Astrocyte (in vitro differentiated cells and primary cell): ENCODE data around the gene TCP11L1. TPM values are rescaled to one million over a fixed set of nuclear protein-coding genes. Genes with fewer than 3 reads are reported as not detected.

Experiments used
- DNase-seq: peaks from one replicate; pipeline ENCODE4 v3.0.0-alpha.2; 2010; ENCODE audit warnings: low read depth
- FAIRE-seq: peaks from 2 replicates; lab custom pipeline; 2011; peaks lifted over from hg19 to GRCh38; lab: Jason Lieb, UNC
- H2AFZ ChIP-seq: 2 replicates; pipeline ENCODE4 v1.6.0; 2012; ENCODE audit warnings: low read depth, low read length, inconsistent platforms
- H3K27ac ChIP-seq: 2 replicates; pipeline ENCODE4 v1.5.1; 2011; ENCODE audit warnings: low read depth, low read length, inconsistent platforms
- H3K27me3 ChIP-seq: 2 replicates; pipeline ENCODE4 v1.6.0; 2011; ENCODE audit warnings: low read length, inconsistent platforms; ENCODE audit not compliant: insufficient read depth
- H3K36me3 ChIP-seq: 2 replicates; pipeline ENCODE4 v1.5.1; 2011; ENCODE audit warnings: low read length, inconsistent platforms; ENCODE audit not compliant: insufficient read depth
- H3K4me1 ChIP-seq: 2 replicates; pipeline ENCODE4 v1.5.1; 2011; ENCODE audit warnings: low read length, inconsistent platforms; ENCODE audit not compliant: insufficient read depth
- H3K4me2 ChIP-seq: 2 replicates; pipeline ENCODE4 v1.6.0; 2012; ENCODE audit warnings: low read length, inconsistent platforms
- H3K4me3 ChIP-seq: 2 replicates; pipeline ENCODE4 v1.5.1; 2011; ENCODE audit warnings: low read depth, mild to moderate bottlenecking, low read length, inconsistent platforms; ENCODE audit not compliant: insufficient read depth
- H3K79me2 ChIP-seq: 2 replicates; pipeline ENCODE4 v1.6.0; 2012; ENCODE audit warnings: mild to moderate bottlenecking, low read length, inconsistent platforms; ENCODE audit not compliant: insufficient read depth
- H3K9ac ChIP-seq: 2 replicates; pipeline ENCODE4 v1.6.0; 2012; ENCODE audit warnings: mild to moderate bottlenecking, low read length, inconsistent platforms
- H3K9me3 ChIP-seq: 2 replicates; pipeline ENCODE4 v1.5.1; 2012; ENCODE audit warnings: low read depth, mild to moderate bottlenecking, low read length, inconsistent platforms; ENCODE audit not compliant: insufficient read depth
- H4K20me1 ChIP-seq: 2 replicates; pipeline ENCODE4 v1.6.0; 2012; ENCODE audit warnings: low read length, inconsistent platforms; ENCODE audit not compliant: insufficient read depth
- H3K27ac Mint-ChIP-seq: one replicate; pipeline ENCODE4 v1.8.0; 2021; ENCODE audit warnings: mild to moderate bottlenecking, mixed read lengths; ENCODE audit not compliant: unreplicated experiment
- H3K27me3 Mint-ChIP-seq: one replicate; pipeline ENCODE4 v1.8.0; 2021; ENCODE audit warnings: low read depth, mixed read lengths; ENCODE audit not compliant: unreplicated experiment
- H3K36me3 Mint-ChIP-seq: one replicate; pipeline ENCODE4 v1.8.0; 2021; ENCODE audit warnings: low read depth, mixed read lengths; ENCODE audit not compliant: unreplicated experiment
- H3K4me1 Mint-ChIP-seq: one replicate; pipeline ENCODE4 v1.8.0; 2021; ENCODE audit warnings: low read depth, mixed read lengths; ENCODE audit not compliant: unreplicated experiment
- H3K4me3 Mint-ChIP-seq: one replicate; pipeline ENCODE4 v1.8.0; 2021; ENCODE audit warnings: mild to moderate bottlenecking, moderate library complexity, mixed read lengths; ENCODE audit not compliant: unreplicated experiment
- H3K9me3 Mint-ChIP-seq: one replicate; pipeline ENCODE4 v1.8.0; 2021; ENCODE audit warnings: mild to moderate bottlenecking, mixed read lengths; ENCODE audit not compliant: unreplicated experiment
- EZH2 ChIP-seq: IDR thresholded peaks from 2 replicates; pipeline ENCODE4 v1.6.1; 2012; ENCODE audit warnings: mild to moderate bottlenecking, low read length, inconsistent platforms; ENCODE audit not compliant: insufficient read depth
- total RNA-seq: library from RNA; stranded (reverse); gene quantifications from 2 replicates; pipeline ENCODE4 v1.2.1, GENCODE V29; 2021
- TF ChIP-seq, protein P1 (sequence below): IDR thresholded peaks from 2 replicates; pipeline ENCODE4 v1.5.1; 2011; ENCODE audit warnings: low read depth, mild to moderate bottlenecking, inconsistent platforms, low read length, moderate library complexity; ENCODE audit not compliant: insufficient read depth

Gene TCP11L1
- total RNA-seq, 1 donor from 2014 or later = 28.8 TPM

DNA sequence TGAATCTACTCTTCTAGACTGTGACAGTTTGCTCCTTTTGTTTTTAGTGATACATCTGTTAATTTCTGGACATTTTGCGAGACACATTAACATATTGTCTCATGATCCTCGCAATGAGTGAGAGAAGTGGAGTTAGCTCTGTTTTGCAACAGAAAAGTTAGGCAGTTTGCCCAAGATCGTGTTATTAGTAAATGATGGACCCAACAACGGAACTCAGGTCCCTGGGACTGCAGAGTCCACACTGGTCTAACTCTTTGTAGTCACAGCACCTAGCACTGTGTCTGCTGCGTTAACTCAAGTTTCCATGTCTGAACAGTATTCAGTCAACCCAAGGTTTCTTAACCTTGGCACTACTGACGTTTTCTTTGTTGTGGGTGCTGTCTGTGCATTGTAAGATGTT lies 20.5 kb upstream of the TCP11L1 start:
- Mint-ChIP-seq H3K9me3 (peaks cover 3% of the 10 kb centered on the region), H3K27ac (no peak overlapping the region), H3K36me3 (no peaks in the 10 kb centered on the region), H3K27me3 (peaks cover 8% of the 10 kb centered on the region), H3K4me3 (no peak overlapping the region), H3K4me1 (peaks cover 4% of the 10 kb centered on the region)
- Histone ChIP-seq H3K9ac (no peak overlapping the region), H3K79me2 (peaks cover 6% of the 10 kb centered on the region), H4K20me1 (no peaks in the 10 kb centered on the region), H3K36me3 (no peaks in the 10 kb centered on the region), H3K4me2 (no peak overlapping the region), H3K27ac (no peak overlapping the region), H3K27me3 (no peaks in the 10 kb centered on the region), H3K9me3 (no peaks in the 10 kb centered on the region), H3K4me1 (peaks cover 5% of the 10 kb centered on the region), H3K4me3 (no peak overlapping the region), H2AFZ (no peak overlapping the region)
- DNase-seq (no peak), FAIRE-seq (no peak)
- no peak for TF ChIP-seq EZH2
- TF ChIP-seq, protein P1, sequence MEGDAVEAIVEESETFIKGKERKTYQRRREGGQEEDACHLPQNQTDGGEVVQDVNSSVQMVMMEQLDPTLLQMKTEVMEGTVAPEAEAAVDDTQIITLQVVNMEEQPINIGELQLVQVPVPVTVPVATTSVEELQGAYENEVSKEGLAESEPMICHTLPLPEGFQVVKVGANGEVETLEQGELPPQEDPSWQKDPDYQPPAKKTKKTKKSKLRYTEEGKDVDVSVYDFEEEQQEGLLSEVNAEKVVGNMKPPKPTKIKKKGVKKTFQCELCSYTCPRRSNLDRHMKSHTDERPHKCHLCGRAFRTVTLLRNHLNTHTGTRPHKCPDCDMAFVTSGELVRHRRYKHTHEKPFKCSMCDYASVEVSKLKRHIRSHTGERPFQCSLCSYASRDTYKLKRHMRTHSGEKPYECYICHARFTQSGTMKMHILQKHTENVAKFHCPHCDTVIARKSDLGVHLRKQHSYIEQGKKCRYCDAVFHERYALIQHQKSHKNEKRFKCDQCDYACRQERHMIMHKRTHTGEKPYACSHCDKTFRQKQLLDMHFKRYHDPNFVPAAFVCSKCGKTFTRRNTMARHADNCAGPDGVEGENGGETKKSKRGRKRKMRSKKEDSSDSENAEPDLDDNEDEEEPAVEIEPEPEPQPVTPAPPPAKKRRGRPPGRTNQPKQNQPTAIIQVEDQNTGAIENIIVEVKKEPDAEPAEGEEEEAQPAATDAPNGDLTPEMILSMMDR = no peak

DNA sequence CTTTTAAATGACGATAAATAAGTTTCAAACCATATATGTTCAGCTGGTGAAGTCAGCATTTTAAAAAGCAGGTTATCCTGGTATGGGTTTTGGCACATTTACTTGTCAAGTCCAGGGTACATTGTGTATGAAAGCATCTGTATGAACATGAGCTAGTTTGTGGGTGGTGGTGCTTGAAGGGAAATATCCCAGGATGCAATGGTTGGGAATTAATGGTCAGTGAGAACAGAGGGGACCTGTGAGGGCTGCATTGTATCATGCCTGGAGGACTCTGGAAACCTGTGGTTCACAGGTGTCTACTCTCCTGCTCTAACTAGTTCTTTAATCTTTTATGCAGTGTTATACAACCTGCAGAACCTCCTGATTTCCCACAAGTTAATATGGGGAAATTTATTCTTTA lies 17.9 kb upstream of the TCP11L1 start:
- FAIRE-seq (no peak), DNase-seq (no peak)
- TF ChIP-seq EZH2 = no peak
- TF ChIP-seq, protein P1 = no peak
- no peak overlapping the region for H3K27ac ChIP-seq
- H2AFZ ChIP-seq = no peak overlapping the region
- H3K9me3 ChIP-seq = no peaks in the 10 kb centered on the region
- H3K9ac ChIP-seq = no peak overlapping the region
- no peaks in the 10 kb centered on the region for H4K20me1 ChIP-seq
- Mint-ChIP-seq H3K9me3 (no peaks in the 10 kb centered on the region), H3K27ac (no peak overlapping the region), H3K36me3 (no peaks in the 10 kb centered on the region), H3K4me3 (no peak overlapping the region), H3K27me3 (peaks cover 4% of the 10 kb centered on the region), H3K4me1 (peaks cover 3% of the 10 kb centered on the region)
- peaks cover 1% of the 10 kb centered on the region for H3K4me1 ChIP-seq
- H3K4me2 ChIP-seq = no peak overlapping the region
- H3K79me2 ChIP-seq = peaks cover 6% of the 10 kb centered on the region
- no peaks in the 10 kb centered on the region for H3K27me3 ChIP-seq
- H3K4me3 ChIP-seq = no peak overlapping the region
- no peaks in the 10 kb centered on the region for H3K36me3 ChIP-seq

DNA sequence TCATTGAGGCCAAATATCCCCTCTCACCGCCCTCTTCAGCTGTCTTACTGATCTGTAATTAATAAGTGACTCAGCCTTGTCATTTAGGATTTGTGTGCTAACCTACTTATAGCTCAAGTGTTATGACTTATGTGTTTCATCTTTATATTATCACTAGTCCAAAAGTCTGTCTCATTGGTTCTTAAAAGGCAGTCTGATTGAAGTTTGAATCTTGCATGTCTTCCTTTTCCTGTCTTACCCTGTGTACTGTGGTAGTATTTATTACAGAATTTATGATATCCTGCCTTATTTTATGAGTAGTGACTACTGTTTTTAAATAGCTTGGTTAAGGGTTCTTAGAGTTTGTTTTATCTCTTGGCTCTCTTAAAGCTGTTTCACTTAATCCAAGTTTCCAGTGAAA lies 17.4 kb upstream of the TCP11L1 start:
- Histone ChIP-seq H3K9me3 (no peaks in the 10 kb centered on the region), H3K27ac (no peak overlapping the region), H3K79me2 (peaks cover 6% of the 10 kb centered on the region), H3K4me2 (no peak overlapping the region), H2AFZ (no peak overlapping the region), H3K36me3 (no peaks in the 10 kb centered on the region), H3K9ac (no peak overlapping the region), H3K27me3 (no peaks in the 10 kb centered on the region), H3K4me3 (no peak overlapping the region), H3K4me1 (peaks cover under 1% of the 10 kb centered on the region), H4K20me1 (no peaks in the 10 kb centered on the region)
- TF ChIP-seq EZH2 = no peak
- TF ChIP-seq, protein P1 = no peak
- H3K27ac Mint-ChIP-seq = no peak overlapping the region
- H3K4me3 Mint-ChIP-seq = no peak overlapping the region
- FAIRE-seq (no peak), DNase-seq (no peak)
- H3K9me3 Mint-ChIP-seq = no peaks in the 10 kb centered on the region
- peaks cover 4% of the 10 kb centered on the region for H3K27me3 Mint-ChIP-seq
- H3K36me3 Mint-ChIP-seq = no peaks in the 10 kb centered on the region
- peaks cover 2% of the 10 kb centered on the region for H3K4me1 Mint-ChIP-seq
